GM18861 (cell line): ENCODE measurements around the gene TSEN34.
"Not testable (repeated sequence)": the region's sequence is repeated elsewhere in the genome, so short reads cannot be mapped to it uniquely, and the experiment has no call there.

Source experiments
- ATAC-seq: cut with Tn5 transposase; IDR thresholded peaks from one replicate; pipeline ENCODE4 v1.9.1; 2021; ENCODE audit not compliant: unreplicated experiment

The TSEN34 gene

GRCh38 chr19:54186934-54187381 is 4.2 kb upstream of the TSEN34 start:
- ATAC-seq = no peak

DNA sequence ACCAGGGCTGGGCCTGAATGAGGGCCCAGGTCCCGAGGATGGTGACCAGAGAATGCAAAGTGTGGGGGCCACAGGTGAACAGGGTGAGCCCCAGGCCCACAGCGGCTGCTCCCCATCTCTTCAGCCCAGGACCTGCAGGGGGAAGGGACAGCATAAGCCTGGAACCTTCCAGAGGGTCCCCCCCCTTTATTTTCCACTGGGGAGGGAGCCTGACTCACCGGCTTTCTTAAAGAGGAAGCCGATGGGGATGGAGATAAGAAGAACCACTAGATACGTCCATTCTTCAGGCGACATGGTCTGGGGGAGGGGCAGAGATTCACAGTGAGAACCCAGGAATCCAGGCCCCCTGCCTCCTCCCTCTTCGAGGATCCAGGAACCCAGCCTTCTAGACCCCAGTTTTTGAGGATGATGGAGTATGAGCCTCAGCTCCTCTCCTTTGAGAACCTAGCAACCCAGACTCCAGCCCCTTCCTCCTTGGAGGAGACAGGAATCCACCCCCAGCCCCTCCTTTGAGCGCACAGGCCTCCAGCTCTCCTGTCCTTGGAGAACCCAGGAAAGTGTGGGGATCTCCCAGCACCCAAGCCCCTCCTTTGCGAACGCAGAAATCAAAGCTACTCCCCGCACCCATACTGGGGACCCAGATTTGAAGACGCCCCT is 2.8 kb upstream of the TSEN34 start:
- no peak for ATAC-seq

DNA sequence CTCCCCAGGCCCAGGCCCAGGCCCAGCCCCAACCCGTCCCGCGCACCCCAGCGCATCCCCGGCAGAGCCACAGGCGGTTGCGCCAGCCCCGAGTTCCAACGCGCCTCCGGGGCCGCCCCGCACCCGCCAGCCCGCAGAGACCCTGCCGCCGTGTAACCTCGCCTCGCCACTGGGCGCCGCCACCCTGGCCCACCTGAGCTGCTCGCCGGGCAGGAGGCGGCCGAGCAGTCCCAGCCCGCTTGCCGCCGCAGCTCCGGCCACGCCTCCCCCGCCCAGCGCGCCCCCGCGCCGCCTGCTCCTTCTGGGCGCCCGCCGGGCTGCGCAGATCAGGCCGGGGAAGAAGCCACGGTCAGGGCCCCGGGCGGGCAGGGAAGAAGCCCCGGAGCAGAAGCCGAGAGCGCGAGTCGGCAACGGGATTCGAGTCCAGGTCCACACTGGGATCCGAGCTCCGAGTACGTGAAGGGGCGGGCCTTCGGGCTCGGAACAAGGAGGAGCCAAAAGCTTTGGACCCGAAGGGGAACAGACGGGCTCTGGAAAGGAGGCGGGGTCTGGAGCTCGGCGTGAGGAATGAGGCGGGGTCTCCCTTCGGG is 1.9 kb upstream of the TSEN34 start, which contains the start of gene MBOAT7:
Gene MBOAT7 (minus strand): TSS at position 436 of the 590 bp plus-strand sequence. CDS start 1,072 bp downstream, outside the sequence.
- peak; percentile 18 for ATAC-seq

DNA sequence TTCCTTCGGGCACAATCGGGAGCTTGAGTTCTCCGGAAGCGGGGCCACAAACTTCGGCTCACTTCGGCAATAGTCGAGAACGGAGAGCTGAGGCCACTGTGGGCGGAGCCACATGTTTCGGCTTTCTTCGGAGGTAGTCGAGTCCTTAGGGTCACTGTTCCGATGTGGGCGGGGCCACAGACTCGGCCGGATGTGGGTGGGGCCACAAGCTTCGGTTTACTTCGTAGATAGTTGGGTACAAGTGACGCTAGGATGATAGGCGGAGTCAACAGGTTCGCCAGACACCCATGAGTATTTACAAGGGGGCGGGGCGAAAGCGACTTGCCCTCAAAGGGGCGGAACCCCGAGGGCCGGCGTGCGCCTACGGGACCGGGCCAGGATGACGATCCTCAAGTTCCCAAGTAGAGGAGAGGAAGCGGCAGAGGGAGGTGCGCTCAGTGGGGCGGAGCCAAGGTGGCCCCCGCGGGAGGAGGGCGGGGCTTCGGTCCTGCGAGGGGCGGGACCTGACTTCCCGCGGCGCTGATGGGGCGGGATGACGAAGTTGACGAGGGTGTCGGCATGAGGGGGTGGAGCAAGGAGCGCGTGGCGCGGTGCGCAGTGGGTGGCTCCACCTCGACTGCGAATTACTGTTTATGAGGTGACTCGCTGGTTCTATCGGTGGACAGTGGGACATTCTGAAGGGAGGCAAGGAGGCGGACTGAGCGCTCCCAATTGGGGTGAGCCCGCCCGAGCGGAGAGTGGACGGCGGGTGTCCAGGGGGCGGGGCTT is 1.2 kb upstream of the TSEN34 start:
- peak; percentile 39 for ATAC-seq

DNA sequence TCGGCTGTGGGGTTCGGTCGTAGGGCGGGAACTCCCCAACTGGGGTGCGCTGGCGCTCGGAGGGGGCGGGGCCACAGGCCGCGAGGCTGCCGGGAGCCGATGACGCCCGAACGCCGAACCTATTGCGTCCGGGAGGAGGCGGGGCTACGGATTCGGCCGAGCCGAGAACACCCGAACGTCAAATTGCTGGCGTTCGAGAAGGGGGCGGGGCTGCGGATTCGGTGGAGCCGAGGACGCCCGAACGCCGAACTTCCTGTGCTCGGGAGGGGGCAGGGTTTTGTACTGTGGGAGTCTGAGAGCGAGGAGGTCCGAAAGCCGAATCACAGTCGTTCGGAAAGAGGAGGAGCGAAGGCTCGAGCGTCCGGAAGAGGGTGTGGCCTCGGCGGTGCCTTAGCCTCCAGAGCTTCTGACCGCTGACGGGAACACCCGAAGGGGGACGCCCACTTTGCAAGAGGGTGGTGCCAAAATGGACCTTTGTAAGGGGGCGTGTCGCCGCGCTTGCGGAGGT is 551 bp upstream of the TSEN34 start:
- ATAC-seq = peak; percentile 37

- no peak for ATAC-seq
Observed at GRCh38 chr19:54191811-54192453, 824 bp downstream of the TSEN34 start.

DNA sequence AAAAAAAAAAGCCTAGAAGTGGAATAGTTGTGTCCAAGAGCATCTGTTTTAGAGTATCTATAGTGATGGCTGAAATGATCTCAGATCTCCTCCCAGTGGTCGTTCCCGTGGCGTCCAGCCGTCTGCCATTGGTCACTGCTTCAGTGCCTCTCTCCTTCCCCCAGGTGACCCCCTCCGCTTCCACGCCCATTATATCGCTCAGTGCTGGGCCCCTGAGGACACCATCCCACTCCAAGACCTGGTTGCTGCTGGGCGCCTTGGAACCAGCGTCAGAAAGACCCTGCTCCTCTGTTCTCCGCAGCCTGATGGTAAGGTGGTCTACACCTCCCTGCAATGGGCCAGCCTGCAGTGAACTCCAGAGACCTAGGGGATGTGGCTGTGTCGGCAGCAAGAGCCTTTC is 1.9 kb downstream of the TSEN34 start:
- no peak for ATAC-seq

- ATAC-seq = not testable (repeated sequence)
Observed at GRCh38 chr19:54194463-54194862, 3.4 kb downstream of the TSEN34 start.

- no peak for ATAC-seq
Observed at GRCh38 chr19:54196536-54196935, 5.4 kb downstream of the TSEN34 start.

DNA sequence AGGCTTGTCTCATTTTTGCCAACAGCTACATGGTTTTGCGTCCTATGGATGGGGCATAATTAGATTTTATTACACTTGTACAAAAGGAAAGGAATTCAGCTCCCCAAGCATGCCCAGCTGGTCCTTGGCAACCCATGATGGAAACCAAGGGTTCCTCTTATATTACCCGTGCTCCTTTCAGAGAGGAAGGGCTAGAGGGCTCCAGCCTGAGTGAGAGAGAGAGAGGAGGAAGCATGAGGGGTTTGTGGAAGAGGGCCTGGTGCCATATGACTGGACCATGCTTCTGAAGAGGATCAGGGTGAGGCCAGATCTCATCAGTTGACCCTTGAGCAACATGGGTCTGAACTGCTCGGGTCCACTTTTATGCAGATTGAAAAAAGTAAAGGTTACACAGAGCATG is 6.0 kb downstream of the TSEN34 start:
- no peak for ATAC-seq

- no peak for ATAC-seq
Observed at GRCh38 chr19:54199401-54199800, 8.3 kb downstream of the TSEN34 start.

DNA sequence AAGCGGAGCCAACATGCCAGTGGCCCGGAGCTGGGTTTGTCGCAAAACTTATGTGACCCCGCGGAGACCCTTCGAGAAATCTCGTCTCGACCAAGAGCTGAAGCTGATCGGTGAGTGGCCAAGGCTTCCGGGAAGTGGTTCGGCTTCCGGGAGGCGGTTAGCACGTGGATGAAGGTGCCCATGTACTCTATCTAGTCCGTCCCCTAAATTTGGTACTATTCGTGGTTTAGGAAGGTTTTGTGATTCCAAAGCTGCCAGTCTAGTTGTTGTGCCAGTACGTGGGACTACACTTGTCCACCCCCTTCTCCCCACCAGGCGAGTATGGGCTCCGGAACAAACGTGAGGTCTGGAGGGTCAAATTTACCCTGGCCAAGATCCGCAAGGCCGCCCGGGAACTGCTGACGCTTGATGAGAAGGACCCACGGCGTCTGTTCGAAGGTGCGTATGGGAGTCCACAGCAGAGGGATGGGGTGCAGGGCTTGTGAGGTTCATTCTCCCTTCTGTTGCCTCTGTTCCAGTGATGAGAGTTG is 10.1 kb downstream of the TSEN34 start:
- ATAC-seq = no peak

GRCh38 chr19:54201980-54202379 is 10.9 kb downstream of the TSEN34 start:
- ATAC-seq = no peak

DNA sequence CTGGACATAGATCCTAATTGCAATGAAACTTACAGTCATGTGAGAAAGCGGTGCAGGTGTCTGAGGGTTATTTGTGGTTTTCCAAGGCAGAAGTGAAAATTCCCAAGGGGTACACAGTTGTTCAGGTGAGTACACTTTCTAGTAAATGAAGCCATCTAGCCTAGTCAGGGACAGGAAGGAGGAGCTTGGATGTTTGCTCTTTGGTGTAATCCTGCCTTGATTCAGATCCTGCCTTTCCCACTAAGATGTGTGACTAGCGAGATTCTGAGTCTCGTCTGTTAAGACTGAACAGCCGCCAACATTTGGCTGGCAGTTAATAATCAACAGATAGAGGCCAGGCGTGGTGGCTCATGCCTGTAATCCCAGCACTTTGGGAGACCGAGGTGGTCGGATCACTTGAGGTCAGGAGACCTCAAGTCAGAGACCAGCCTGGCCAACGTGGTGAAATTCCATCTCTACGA is 12.1 kb downstream of the TSEN34 start:
- no peak for ATAC-seq

- ATAC-seq = no peak
Observed at GRCh38 chr19:54204767-54205468, 13.8 kb downstream of the TSEN34 start.

DNA sequence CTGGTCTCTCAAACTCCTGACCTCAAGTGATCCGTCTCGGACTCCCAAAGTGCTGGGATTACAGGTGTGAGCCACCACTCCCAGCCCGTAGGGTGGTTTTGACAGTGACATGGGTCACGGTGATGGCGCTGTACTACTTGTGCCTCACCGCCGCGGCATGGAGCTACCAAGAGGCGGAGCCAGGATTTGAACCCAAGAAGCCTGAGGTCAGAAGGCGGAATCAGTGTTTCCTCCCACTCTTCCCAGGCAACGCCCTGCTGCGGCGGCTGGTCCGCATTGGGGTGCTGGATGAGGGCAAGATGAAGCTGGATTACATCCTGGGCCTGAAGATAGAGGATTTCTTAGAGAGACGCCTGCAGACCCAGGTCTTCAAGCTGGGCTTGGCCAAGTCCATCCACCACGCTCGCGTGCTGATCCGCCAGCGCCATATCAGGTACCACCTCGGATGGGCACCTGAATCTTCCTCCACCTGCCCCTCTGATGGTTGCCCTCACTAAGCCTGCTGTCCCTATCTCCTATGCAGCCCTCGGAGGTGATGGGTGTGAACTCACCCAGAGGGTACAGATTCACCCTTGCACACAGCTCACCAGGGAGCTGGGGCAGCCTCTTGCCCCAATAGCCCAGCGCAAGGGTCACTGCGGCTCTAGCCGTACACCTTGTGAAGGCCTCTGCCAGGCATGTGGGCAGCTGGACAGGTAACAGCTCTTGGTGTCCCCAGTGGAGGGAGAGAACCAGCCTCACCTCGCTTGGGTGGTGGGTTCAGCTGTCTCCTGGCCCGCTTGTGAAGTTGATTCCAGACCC is 15.1 kb downstream of the TSEN34 start:
- no peak for ATAC-seq

GRCh38 chr19:54206831-54207177 is 15.7 kb downstream of the TSEN34 start:
- no peak for ATAC-seq

GRCh38 chr19:54207193-54207592 is 16.1 kb downstream of the TSEN34 start:
- ATAC-seq = not testable (repeated sequence)

GRCh38 chr19:54207676-54207982 is 16.5 kb downstream of the TSEN34 start:
- ATAC-seq = no peak
